Endothelial cell of umbilical vein (primary cell): ENCODE results near the gene PPP3CA. TPM values are rescaled to one million over a fixed set of nuclear protein-coding genes. Genes with fewer than 3 reads are reported as not detected.

Experiments
- BruUV-seq: library from RNA; stranded (reverse); fragments of 400-500 nt; replicated peaks from 2 replicates; lab custom pipeline; 2021; lab: Mats Ljungman, UMichigan
- CTCF ChIA-PET: fragments of 300-600, 350-600 bp; sonication (Branson Sonifier 250); formaldehyde crosslinking; loops from one replicate; lab custom pipeline; 2021; ENCODE audit warnings: antibody characterized with exemption, inconsistent platforms; lab: Charles Lee
- POLR2A ChIA-PET: fragments of 300-600, 350-600 bp; sonication (Branson Sonifier 250); formaldehyde crosslinking; loops from one replicate; lab custom pipeline; 2021; ENCODE audit warnings: antibody characterized with exemption, inconsistent platforms; lab: Charles Lee
- DNase-seq: peaks from one replicate; pipeline ENCODE4 v3.0.0-alpha.2; 2011; ENCODE audit warnings: low read depth, low spot score
- FAIRE-seq: peaks from 2 replicates; lab custom pipeline; 2011; peaks lifted over from hg19 to GRCh38; lab: Jason Lieb, UNC
- H2AFZ ChIP-seq: 2 replicates; pipeline ENCODE4 v1.6.0; 2012; ENCODE audit warnings: low read depth, low read length, control low read depth, inconsistent platforms
- H3K27ac ChIP-seq: 2 replicates; pipeline ENCODE4 v1.5.1; 2011; ENCODE audit warnings: low read depth, mild to moderate bottlenecking, control low read depth, low read length, moderate library complexity; ENCODE audit not compliant: insufficient read depth
- H3K27me3 ChIP-seq, 2 experiments: 2 replicates each; pipeline versions ENCODE4 v1.6.0 to v1.6.1; 2011; ENCODE audit warnings: low read length in 2 of 2, mixed read lengths in 1 of 2; ENCODE audit not compliant: control insufficient read depth in 2 of 2, insufficient read depth in 2 of 2
- H3K36me3 ChIP-seq, 2 experiments: 2 replicates in 1 of 2; 3 replicates in 1 of 2; pipeline ENCODE4 v1.5.1; 2011; ENCODE audit warnings: low read length in 2 of 2, mild to moderate bottlenecking in 1 of 2, moderate library complexity in 1 of 2; ENCODE audit not compliant: control insufficient read depth in 2 of 2, insufficient read depth in 2 of 2; ENCODE audit errors: extremely low read depth in 1 of 2
- H3K4me1 ChIP-seq: 3 replicates; pipeline ENCODE4 v1.5.1; 2011; ENCODE audit warnings: mild to moderate bottlenecking, low read length; ENCODE audit not compliant: control insufficient read depth, insufficient read depth; ENCODE audit errors: extremely low read depth
- H3K4me2 ChIP-seq: 2 replicates; pipeline ENCODE4 v1.6.1; 2011; ENCODE audit warnings: low read length, control low read depth, mixed read lengths; ENCODE audit not compliant: insufficient read depth
- H3K4me3 ChIP-seq, 3 experiments: fragments of 200-600 bp in 1 of 3; sonication (generic), shearing (Covaris generic) in 1 of 3; replicated peaks in 1 of 3; 2 replicates each; pipeline ENCODE4 v1.5.1; 2011 to 2016; ENCODE audit warnings: control low read depth in 3 of 3, low read length in 3 of 3, mild to moderate bottlenecking in 2 of 3, inconsistent platforms in 1 of 3, low read depth in 1 of 3, moderate library complexity in 1 of 3; ENCODE audit not compliant: insufficient read depth in 1 of 3
- H3K79me2 ChIP-seq: 2 replicates; pipeline ENCODE4 v1.6.0; 2012; ENCODE audit warnings: low read length, inconsistent platforms; ENCODE audit not compliant: control insufficient read depth, insufficient read depth
- H3K9ac ChIP-seq: replicated peaks from 2 replicates; pipeline ENCODE3; 2011; ENCODE audit warnings: low read length, control low read depth; ENCODE audit not compliant: insufficient read depth; ENCODE audit errors: extremely low read depth
- H3K9me1 ChIP-seq: replicated peaks from 3 replicates; pipeline ENCODE4 v1.6.0; 2011; ENCODE audit warnings: mild to moderate bottlenecking, low read length; ENCODE audit not compliant: control insufficient read depth, insufficient read depth; ENCODE audit errors: extremely low read depth
- H3K9me3 ChIP-seq: replicated peaks from 2 replicates; pipeline ENCODE4 v1.5.1; 2012; ENCODE audit warnings: low read length, inconsistent platforms; ENCODE audit not compliant: control insufficient read depth, insufficient read depth
- H4K20me1 ChIP-seq: replicated peaks from 2 replicates; pipeline ENCODE3; 2011; ENCODE audit warnings: mild to moderate bottlenecking, low read length; ENCODE audit not compliant: control insufficient read depth, insufficient read depth; ENCODE audit errors: extremely low read depth
- EZH2 ChIP-seq: IDR thresholded peaks from 2 replicates; pipeline ENCODE4 v1.6.1; 2012; ENCODE audit warnings: borderline replicate concordance, low read depth, mild to moderate bottlenecking, moderate library complexity, low read length, inconsistent platforms; ENCODE audit not compliant: severe bottlenecking
- FOS ChIP-seq: IDR thresholded peaks from 2 replicates; pipeline ENCODE4 v1.6.1; 2011; ENCODE audit warnings: mild to moderate bottlenecking, low read length, moderate library complexity, borderline replicate concordance; ENCODE audit not compliant: insufficient read depth
- MAX ChIP-seq: IDR thresholded peaks from 2 replicates; pipeline ENCODE4 v1.6.1; 2011; ENCODE audit not compliant: insufficient read depth, insufficient read length
- MYC ChIP-seq: IDR thresholded peaks from one replicate; pipeline ENCODE4 v1.6.1; 2011; ENCODE audit warnings: mild to moderate bottlenecking, low read depth, low read length
- dilution Hi-C: fragments of 300-500 bp; cut with MboI; formaldehyde crosslinking; loops from one replicate; pipeline ENCODE4 v1.15.0; 2019; ENCODE audit warnings: low sequenced_read_pairs; ENCODE audit not compliant: extremely low pct_ligation_motif_present
- intact Hi-C: fragments of 100-400 bp; cut with micrococcal nuclease; formaldehyde crosslinking; loops from one replicate; pipeline ENCODE4 v1.10.0; 2022
- polyA plus RNA-seq, 4 experiments: library from polyadenylated mRNA; depleted of rRNA in 3 of 4; stranded (reverse) in 3 of 4; unstranded in 1 of 4; fragments of >200 nt; gene quantifications; 2 replicates each; pipeline versions ENCODE4 v1.2.1 to v1.2.3, GENCODE V29; 2011 to 2012; ENCODE audit warnings: missing spikeins in 1 of 4
- total RNA-seq: library from RNA; stranded (reverse); gene quantifications from 2 replicates; pipeline ENCODE4 v1.2.3, GENCODE V29; 2021

Gene PPP3CA
- total and polyA plus RNA-seq, 2 donors (not counting 3 experiments of a cell fraction or from before 2014, with no cell fraction given) = 7.0 to 43.3 TPM

- no peaks in the 10 kb centered on the region for H3K9me1 ChIP-seq
- H3K27me3 ChIP-seq = no peaks in the 10 kb centered on the region
- no peak overlapping the region for H2AFZ ChIP-seq
- FAIRE-seq (no peak), DNase-seq (no peak)
- no peaks in the 10 kb centered on the region for H3K36me3 ChIP-seq
- intact Hi-C loops (no loop called here), dilution Hi-C loops (no loop called here)
- H3K4me1 ChIP-seq = no peaks in the 10 kb centered on the region
- ChIA-PET CTCF (no interaction called here), POLR2A (no interaction called here)
- H4K20me1 ChIP-seq = no peaks in the 10 kb centered on the region
- no TSS peak for BruUV-seq
- TF ChIP-seq MAX = no peak
- no peak for TF ChIP-seq FOS
- H3K27ac ChIP-seq = no peak overlapping the region
- no peaks in the 10 kb centered on the region for H3K9me3 ChIP-seq
- H3K79me2 ChIP-seq = no peaks in the 10 kb centered on the region
- H3K4me3 ChIP-seq = no peak overlapping the region
- H3K9ac ChIP-seq = no peak overlapping the region
- no peak overlapping the region for H3K4me2 ChIP-seq
Observed at GRCh38 chr4:100979736-100980135, 367.6 kb downstream of the PPP3CA start.

DNA sequence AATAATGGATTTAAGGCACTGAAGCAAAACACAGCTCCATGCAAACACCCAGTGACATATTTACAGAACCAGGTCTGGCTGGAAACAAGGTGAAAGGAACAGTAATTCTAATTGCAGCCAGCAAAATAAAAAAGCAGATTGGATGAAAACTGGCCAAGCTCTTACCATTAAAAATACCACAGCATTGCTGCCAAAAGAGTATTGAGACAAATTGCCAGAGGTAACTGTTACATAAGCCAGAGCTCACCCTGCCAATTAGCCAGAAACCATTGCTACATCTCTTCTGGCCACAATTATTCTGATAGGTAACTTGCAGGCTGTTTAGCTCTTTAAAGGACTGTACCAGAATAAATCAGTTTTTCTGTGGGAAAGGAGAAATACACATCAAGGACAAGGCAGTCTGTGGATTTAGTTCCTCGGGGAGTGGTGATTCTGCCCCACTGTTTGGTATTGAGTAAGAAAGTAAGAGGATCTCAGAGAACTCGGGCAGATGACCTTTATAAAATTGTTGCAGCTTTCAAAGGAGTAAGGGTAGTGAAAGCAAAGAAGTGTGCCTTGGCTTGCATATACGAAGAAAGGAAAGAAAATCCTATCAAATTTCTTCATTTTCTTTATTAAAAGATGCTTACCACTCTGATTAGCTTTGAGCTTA lies 369.5 kb downstream of the PPP3CA start:
- no peak for TF ChIP-seq MYC
- no peak for TF ChIP-seq EZH2
- no peak for TF ChIP-seq FOS
- TF ChIP-seq MAX = no peak
- intact Hi-C loops = no loop called here
- Histone ChIP-seq H3K4me1 (no peaks in the 10 kb centered on the region), H4K20me1 (no peaks in the 10 kb centered on the region), H2AFZ (no peak overlapping the region), H3K27ac (no peak overlapping the region), H3K9me3 (no peaks in the 10 kb centered on the region), H3K27me3 (no peaks in the 10 kb centered on the region), H3K9ac (no peak overlapping the region), H3K79me2 (no peaks in the 10 kb centered on the region), H3K4me3 (no peak overlapping the region), H3K9me1 (no peaks in the 10 kb centered on the region), H3K4me2 (no peak overlapping the region), H3K36me3 (no peaks in the 10 kb centered on the region)
- ChIA-PET CTCF (interaction anchor here (1.3 to 1.4 kb wide), 2 partner anchors 10 to 11 kb away, joined by 3 to 6 read pairs; no protein-coding TSS in a partner anchor), POLR2A (no interaction called here)
- dilution Hi-C loops = no loop called here
- BruUV-seq = no TSS peak
- DNase-seq = no peak
- FAIRE-seq = no peak
